H54 (cell line): ENCODE data around the gene SMAD4.

ENCODE experiments used
- DNase-seq: peaks from one replicate; pipeline ENCODE4 v3.0.0; 2011; ENCODE audit warnings: low spot score, mixed read lengths; ENCODE audit not compliant: insufficient read length
- FAIRE-seq: peaks from 3 replicates; lab custom pipeline; 2011; peaks lifted over from hg19 to GRCh38; lab: Jason Lieb, UNC
- POLR2A ChIP-seq: IDR thresholded peaks from 2 replicates; pipeline ENCODE4 v1.6.1; 2011; ENCODE audit warnings: low read depth, mild to moderate bottlenecking, low read length

SMAD4 gene

DNA sequence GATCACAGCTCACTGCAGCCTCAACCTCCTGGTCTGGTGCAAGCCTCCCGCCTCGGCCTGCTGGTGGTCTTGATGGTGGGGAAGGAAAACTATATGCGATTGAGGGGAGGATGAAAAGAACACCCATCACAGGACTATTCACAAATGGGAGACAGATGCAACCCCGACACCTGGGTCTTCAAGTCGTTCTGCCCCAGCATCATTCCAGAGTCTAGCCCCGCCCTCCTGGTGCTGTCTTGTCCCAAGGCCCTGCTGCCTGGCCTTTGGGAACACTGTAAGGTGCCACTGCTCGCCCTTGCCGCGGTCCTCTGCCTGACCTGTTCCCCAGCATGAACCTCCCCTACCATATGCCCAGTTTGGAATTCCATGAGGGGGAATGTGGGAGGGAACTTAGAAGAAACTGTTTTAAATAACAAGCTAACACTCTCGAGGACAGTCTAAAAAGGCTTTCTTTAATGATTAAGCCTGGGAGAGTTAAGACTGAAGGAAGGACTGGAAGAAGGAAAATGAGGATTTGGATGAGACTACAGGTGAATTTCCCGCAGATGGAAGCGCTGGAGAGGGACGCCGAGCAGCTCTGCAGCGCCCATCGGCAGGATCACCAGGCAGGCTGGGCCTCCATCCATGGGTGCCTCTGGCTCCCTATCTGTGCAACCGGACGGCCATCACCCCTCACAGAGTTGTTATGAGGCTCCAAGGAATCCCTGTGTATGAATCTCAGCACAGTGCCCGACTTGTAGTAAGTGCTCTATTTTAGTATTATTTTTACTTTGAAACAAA lies 92.4 kb downstream of the SMAD4 start:
- FAIRE-seq (no peak), DNase-seq (no peak)
- no peak for TF ChIP-seq POLR2A

DNA sequence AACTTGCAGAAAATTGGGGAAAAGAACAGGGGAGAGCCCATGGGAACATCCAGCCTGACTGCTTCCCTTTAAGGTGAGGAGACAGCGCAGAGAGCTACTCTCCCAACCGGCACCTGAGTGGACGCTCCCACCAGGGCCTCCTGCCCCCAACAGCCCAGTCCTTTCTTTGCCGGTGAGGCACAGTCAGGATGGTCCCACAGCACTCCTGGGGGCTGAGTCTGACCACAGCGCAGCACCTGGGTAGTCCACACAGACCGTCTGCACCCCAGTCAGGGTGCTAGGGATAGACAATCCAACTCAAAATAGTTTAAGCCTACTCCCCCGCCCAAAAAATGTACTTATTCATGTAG lies 93.0 kb downstream of the SMAD4 start:
- no peak for TF ChIP-seq POLR2A
- FAIRE-seq: no peak
- DNase-seq: no peak

DNA sequence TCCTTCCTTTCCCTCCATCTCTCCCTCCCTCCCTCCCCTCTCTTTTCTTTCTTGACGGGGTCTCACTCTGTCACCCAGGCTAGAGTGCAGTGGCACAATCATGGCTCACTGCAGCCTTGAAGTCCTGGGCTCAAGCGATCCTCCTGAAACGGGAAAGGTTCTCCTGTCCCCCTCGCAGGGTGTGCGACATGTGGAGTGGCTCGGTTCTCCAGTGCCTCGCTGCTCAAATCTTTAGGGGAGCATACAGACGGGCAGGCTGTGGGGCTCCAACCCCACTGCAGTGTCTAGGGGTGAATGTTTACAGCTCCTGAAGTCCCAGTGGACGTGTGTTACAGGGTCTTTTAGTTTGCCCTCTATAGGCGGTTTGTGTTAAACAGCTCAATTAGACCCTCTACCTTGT lies 93.5 kb downstream of the SMAD4 start:
- TF ChIP-seq POLR2A: no peak
- DNase-seq (no peak), FAIRE-seq (no peak)

DNA sequence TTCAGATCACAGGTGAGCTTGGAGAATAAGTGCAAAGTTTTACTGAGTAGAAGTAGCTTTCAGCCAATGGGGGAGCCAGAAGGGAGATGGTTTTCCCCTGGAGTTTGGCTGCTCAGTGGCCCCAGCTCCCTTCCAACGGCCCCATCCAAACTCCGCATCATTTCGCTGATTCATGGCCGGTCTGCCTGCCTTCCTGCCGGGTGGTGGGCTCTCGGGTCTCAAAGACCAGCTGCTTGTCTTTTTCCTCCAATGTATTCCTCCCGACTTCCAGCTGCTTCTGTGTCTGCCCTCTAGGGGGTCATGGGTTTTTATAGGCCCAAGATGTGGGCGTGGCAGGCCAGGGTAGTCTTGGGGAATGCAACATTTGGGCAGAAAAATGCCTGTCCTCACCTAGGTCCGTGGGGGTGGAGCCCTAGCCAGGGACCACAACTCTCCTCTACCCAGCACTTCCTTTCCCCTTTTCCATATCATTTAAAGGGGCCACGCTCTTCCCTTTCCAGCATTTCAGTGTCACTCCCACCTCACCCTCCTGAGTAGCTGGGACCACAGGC lies 94.0 kb downstream of the SMAD4 start:
- no peak for FAIRE-seq
- DNase-seq: no peak
- no peak for TF ChIP-seq POLR2A

DNA sequence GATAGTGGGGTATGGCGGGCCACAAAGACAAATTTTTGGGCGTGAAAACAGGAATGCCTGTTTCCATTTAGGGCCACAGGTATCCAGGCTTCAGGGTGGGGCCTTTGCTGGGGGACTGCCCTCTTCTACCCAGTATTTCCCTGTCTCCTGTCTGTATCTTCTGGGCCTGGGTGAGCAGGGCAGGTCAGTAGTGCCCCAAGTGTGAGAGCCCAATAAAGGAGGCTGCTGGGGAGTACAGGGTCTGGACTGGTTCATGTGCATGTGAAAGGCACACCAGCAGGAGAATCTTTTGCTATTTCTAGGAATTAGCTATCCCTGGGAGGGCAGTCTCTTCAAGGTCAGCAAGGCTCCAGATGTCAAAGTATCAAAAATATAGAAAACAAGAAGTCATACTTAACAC lies 96.0 kb downstream of the SMAD4 start:
- FAIRE-seq (no peak), DNase-seq (no peak)
- TF ChIP-seq POLR2A: no peak

DNA sequence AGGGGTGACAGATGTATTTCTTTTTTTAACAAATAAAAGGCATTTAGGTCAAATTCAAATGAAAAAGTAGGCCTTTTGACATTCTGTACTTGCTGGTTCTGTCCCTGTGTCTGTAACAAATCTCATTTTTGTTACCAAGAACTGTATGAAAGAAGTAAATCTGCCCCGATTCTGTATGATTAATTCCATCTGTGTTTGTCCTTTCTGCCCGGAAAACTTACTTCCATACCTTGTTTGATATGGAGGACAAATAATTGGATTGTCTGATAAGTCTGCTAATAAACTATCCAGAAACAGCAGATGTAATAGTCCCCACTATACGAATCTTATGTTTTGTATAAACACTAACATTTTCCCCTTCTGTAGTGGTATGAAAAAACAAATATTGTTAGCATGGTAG lies 97.7 kb downstream of the SMAD4 start:
- no peak for FAIRE-seq
- TF ChIP-seq POLR2A: no peak
- DNase-seq: no peak

DNA sequence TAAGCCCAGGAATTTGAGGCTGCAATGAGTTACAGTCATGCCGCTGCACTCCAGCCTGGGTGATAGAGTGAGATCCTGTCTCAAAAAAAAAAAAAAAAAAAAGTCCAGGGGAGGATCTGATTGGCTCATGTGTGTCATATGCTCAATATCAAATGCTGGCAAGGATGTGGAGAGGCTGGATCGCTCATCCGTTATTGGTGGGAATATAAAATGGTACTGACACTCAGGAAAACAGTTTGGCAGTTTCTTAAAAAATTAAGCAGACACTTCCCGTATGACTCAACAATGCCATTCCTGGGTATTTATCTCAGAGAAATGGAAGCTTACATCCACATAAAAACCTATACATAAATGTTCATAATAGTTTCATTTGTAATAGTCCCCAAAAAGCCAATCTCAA lies 98.5 kb downstream of the SMAD4 start:
- DNase-seq (no peak), FAIRE-seq (no peak)
- TF ChIP-seq POLR2A: no peak

DNA sequence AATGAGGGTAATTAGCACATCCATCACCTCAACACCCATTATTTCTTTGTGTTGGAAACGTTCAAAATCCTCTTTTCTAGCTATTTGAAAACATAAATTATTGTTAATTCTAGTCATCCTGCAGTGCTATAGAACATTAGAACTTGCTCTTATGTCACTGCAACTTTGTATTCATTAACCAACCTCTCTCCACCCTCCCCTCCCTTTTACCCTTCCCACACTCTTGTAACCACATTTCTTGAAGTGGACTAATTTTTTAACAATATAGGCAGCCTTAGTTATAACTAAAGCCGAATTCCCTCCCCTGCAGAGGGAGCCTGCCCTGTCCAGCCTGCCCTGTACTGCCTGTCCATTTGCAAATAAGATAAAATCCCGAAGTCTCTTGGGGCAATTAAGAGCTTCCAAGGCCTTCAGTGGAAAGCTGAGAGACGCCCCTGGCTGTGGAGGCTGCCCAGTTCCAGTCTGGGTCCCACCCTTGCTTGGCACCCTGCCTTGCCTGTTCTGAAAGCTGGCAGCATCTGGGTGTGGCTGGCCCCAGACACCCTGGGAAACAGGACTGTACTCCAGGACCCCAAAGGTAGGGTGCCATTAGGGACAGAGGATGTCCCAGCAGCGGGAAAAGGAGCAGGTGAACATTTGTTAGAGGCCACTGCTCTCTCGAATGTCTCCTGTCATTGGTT lies 102.4 kb downstream of the SMAD4 start:
- no peak for DNase-seq
- TF ChIP-seq POLR2A: no peak
- FAIRE-seq: no peak

DNA sequence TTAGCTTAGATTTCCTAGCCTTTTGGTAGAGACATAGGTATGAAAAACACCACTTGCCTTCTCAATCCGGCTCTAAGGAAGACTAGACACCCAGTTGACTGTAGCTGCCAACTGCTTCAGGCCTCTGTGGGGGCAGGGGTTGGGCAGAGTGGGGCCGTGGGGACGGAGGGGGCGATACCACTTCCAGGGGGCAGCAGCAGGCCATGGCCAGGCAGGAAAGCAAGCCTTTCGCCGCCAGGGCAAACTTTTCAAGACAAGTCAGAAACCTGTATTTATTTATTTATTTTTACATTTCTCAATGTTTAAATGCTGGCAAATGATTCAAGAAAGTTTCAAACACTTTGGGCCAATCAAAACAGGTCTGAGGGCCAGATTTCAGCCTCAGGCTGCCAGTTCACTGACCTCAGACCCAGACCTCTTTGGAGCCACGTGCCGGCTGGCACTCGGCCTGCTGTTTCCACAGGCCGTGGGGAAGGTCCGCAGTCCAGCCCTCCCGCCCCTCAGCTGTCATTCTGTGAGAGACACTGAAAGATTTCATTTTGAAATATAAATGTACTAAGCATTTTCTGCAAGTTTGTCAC lies 103.7 kb downstream of the SMAD4 start:
- DNase-seq (no peak), FAIRE-seq (no peak)
- TF ChIP-seq POLR2A: no peak
